Loucy (cell line): ENCODE measurements around the gene SMG7.

ENCODE experiments used
- CTCF ChIP-seq: fragments of 200-600 bp; sonication (generic); conservative IDR thresholded peaks from 2 replicates; pipeline ENCODE4 v1.5.1; 2014; ENCODE audit warnings: mild to moderate bottlenecking, antibody characterized with exemption, low read length
- EZH2phosphoT487 ChIP-seq: fragments of 200-600 bp; IDR thresholded peaks from 2 replicates; pipeline ENCODE4 v1.6.1; 2018; ENCODE audit warnings: antibody characterized with exemption, mild to moderate bottlenecking, moderate library complexity, borderline replicate concordance

- TF ChIP-seq CTCF (no peak), EZH2phosphoT487 (no peak)
Measured at GRCh38 chr1:183544598-183545297, 72.4 kb downstream of the SMG7 start.
